IMR-90 (cell line): Measurements from ENCODE around the gene RASL10A. TPM values are rescaled to one million over a fixed set of nuclear protein-coding genes. Genes with fewer than 3 reads are reported as not detected.

Experiments used
- ATAC-seq: fragments of 200-7000 bp; cut with Tn5 transposase; 2 replicates; pipeline ENCODE4 v1.9.1; 2020; ENCODE audit warnings: low read depth, mild to moderate bottlenecking, moderate library complexity
- BruUV-seq: library from RNA; stranded (reverse); fragments of 400-500 nt; replicated peaks from 2 replicates; lab custom pipeline; 2021; lab: Mats Ljungman, UMichigan
- CTCF ChIA-PET: fragments of 300-600 bp; formaldehyde crosslinking; extraction: SDS; loops from one replicate; lab custom pipeline; 2021; ENCODE audit warnings: antibody characterized with exemption; lab: Yijun Ruan, JAX
- POLR2A ChIA-PET: fragments of 300-600 bp; sonication (Branson Sonifier 250); formaldehyde crosslinking; loops from one replicate; lab custom pipeline; 2022; ENCODE audit warnings: antibody characterized with exemption; ENCODE audit not compliant: unreplicated experiment; lab: Charles Lee
- DNase-seq: peaks from one replicate; pipeline ENCODE4 v3.0.0; 2013
- H2AFZ ChIP-seq: replicated peaks from 2 replicates; pipeline ENCODE3; 2013; ENCODE audit warnings: low read length, mild to moderate bottlenecking; ENCODE audit not compliant: poor library complexity
- H2AK5ac ChIP-seq: 2 replicates; pipeline ENCODE4 v1.6.1; 2013; ENCODE audit warnings: low read depth, low read length, inconsistent platforms
- H2AK9ac ChIP-seq: replicated peaks from 2 replicates; pipeline ENCODE3; 2013; ENCODE audit warnings: mild to moderate bottlenecking, low read depth, low read length, moderate library complexity; ENCODE audit not compliant: poor library complexity
- H2BK120ac ChIP-seq: 2 replicates; pipeline ENCODE4 v1.6.1; 2013; ENCODE audit warnings: low read depth, low read length, inconsistent platforms
- H2BK15ac ChIP-seq: 3 replicates; pipeline ENCODE4 v1.6.1; 2013; ENCODE audit warnings: low read depth, low read length, inconsistent platforms
- H2BK20ac ChIP-seq: 2 replicates; pipeline ENCODE4 v1.6.1; 2013; ENCODE audit warnings: low read depth, mild to moderate bottlenecking, inconsistent platforms, low read length, moderate library complexity
- H2BK5ac ChIP-seq: 2 replicates; pipeline ENCODE4 v1.6.1; 2013; ENCODE audit warnings: mild to moderate bottlenecking, low read depth, low read length, inconsistent platforms; ENCODE audit not compliant: poor library complexity, severe bottlenecking
- H3K14ac ChIP-seq: replicated peaks from 2 replicates; pipeline ENCODE4 v1.6.1; 2013; ENCODE audit warnings: low read depth, low read length, inconsistent platforms
- H3K18ac ChIP-seq: 2 replicates; pipeline ENCODE4 v1.6.1; 2013; ENCODE audit warnings: low read depth, low read length, control low read depth
- H3K23ac ChIP-seq: 2 replicates; pipeline ENCODE4 v1.6.1; 2013; ENCODE audit warnings: low read depth, low read length, inconsistent platforms
- H3K27ac ChIP-seq: 2 replicates; pipeline ENCODE4 v1.5.1; 2013; ENCODE audit warnings: mild to moderate bottlenecking, control low read depth, low read length; ENCODE audit not compliant: insufficient read depth
- H3K27me3 ChIP-seq: 2 replicates; pipeline ENCODE4 v1.6.1; 2013; ENCODE audit warnings: low read length; ENCODE audit not compliant: control insufficient read depth, insufficient read depth
- H3K36me3 ChIP-seq: 2 replicates; pipeline ENCODE4 v1.6.1; 2013; ENCODE audit warnings: low read length, mixed read lengths; ENCODE audit not compliant: control insufficient read depth, insufficient read depth
- H3K4ac ChIP-seq: 2 replicates; pipeline ENCODE4 v1.6.1; 2013; ENCODE audit warnings: low read depth, low read length, inconsistent platforms
- H3K4me1 ChIP-seq: 2 replicates; pipeline ENCODE4 v1.6.1; 2013; ENCODE audit warnings: low read length, mixed read lengths; ENCODE audit not compliant: control insufficient read depth, insufficient read depth
- H3K4me2 ChIP-seq: 2 replicates; pipeline ENCODE4 v1.6.1; 2013; ENCODE audit warnings: low read depth, mild to moderate bottlenecking, control low read depth, low read length, moderate library complexity
- H3K4me3 ChIP-seq: 2 replicates; pipeline ENCODE4 v1.5.1; 2013; ENCODE audit warnings: low read depth, mild to moderate bottlenecking, control low read depth, low read length, moderate library complexity; ENCODE audit not compliant: insufficient read depth
- H3K56ac ChIP-seq: 2 replicates; pipeline ENCODE4 v1.6.1; 2013; ENCODE audit warnings: low read length, inconsistent platforms; ENCODE audit not compliant: insufficient read depth; ENCODE audit errors: extremely low read depth
- H3K79me1 ChIP-seq, 2 experiments: 2 replicates each; pipeline ENCODE4 v1.6.1; 2013; ENCODE audit warnings: low read length in 2 of 2, inconsistent platforms in 1 of 2, low read depth in 1 of 2
- H3K9ac ChIP-seq: 2 replicates; pipeline ENCODE4 v1.6.1; 2013; ENCODE audit warnings: low read depth, low read length, control low read depth
- H3K9me1 ChIP-seq: 2 replicates; pipeline ENCODE4 v1.6.1; 2013; ENCODE audit warnings: low read length, inconsistent platforms; ENCODE audit not compliant: insufficient read depth
- H3K9me3 ChIP-seq: 2 replicates; pipeline ENCODE4 v1.6.1; 2013; ENCODE audit warnings: low read length; ENCODE audit not compliant: control insufficient read depth, insufficient read depth
- H4K20me1 ChIP-seq: 2 replicates; pipeline ENCODE4 v1.6.1; 2013; ENCODE audit warnings: low read length, inconsistent platforms; ENCODE audit not compliant: insufficient read depth
- H4K5ac ChIP-seq: 2 replicates; pipeline ENCODE4 v1.6.1; 2013; ENCODE audit warnings: mild to moderate bottlenecking, low read depth, low read length, control low read depth
- H4K8ac ChIP-seq, 2 experiments: 2 replicates each; pipeline ENCODE4 v1.6.1; 2013; ENCODE audit warnings: low read depth in 2 of 2, low read length in 2 of 2, control low read depth in 1 of 2, inconsistent platforms in 1 of 2
- H4K91ac ChIP-seq: 2 replicates; pipeline ENCODE4 v1.6.1; 2013; ENCODE audit warnings: low read depth, low read length, inconsistent platforms; ENCODE audit not compliant: insufficient read depth
- BHLHE40 ChIP-seq: fragments of 150-350 bp; IDR thresholded peaks from 2 replicates; pipeline ENCODE4 v1.6.1; 2016; ENCODE audit warnings: mild to moderate bottlenecking, low read depth, low read length
- CEBPB ChIP-seq: IDR thresholded peaks from 2 replicates; pipeline ENCODE4 v1.6.1; 2012; ENCODE audit warnings: low read depth, low read length, improper control_type of control experiment
- CHD1 ChIP-seq: IDR thresholded peaks from 2 replicates; pipeline ENCODE4 v1.6.1; 2012; ENCODE audit warnings: low read depth, low read length, improper control_type of control experiment
- CTCF ChIP-seq: conservative IDR thresholded peaks from 2 replicates; pipeline ENCODE4 v1.5.1; 2012; ENCODE audit warnings: mild to moderate bottlenecking, low read depth, low read length, improper control_type of control experiment
- FOS ChIP-seq: fragments of 150-350 bp; IDR thresholded peaks from 2 replicates; pipeline ENCODE4 v1.6.1; 2016; ENCODE audit warnings: low read depth, low read length
- MAFK ChIP-seq: IDR thresholded peaks from 2 replicates; pipeline ENCODE4 v1.6.1; 2012; ENCODE audit warnings: low read depth, low read length, improper control_type of control experiment
- MAZ ChIP-seq: IDR thresholded peaks from 2 replicates; pipeline ENCODE4 v1.6.1; 2012; ENCODE audit warnings: low read depth, mild to moderate bottlenecking, low read length, improper control_type of control experiment, moderate library complexity, borderline replicate concordance
- MXI1 ChIP-seq: IDR thresholded peaks from 2 replicates; pipeline ENCODE4 v1.6.1; 2012; ENCODE audit warnings: low read depth, mild to moderate bottlenecking, low read length, moderate library complexity, borderline replicate concordance
- NFE2L2 ChIP-seq: fragments of 150-350 bp; IDR thresholded peaks from 2 replicates; pipeline ENCODE4 v1.6.1; 2016; ENCODE audit warnings: low read depth, mild to moderate bottlenecking, low read length
- POLR2A ChIP-seq: IDR thresholded peaks from 2 replicates; pipeline ENCODE4 v1.6.1; 2012; ENCODE audit warnings: mild to moderate bottlenecking, low read depth, low read length
- RAD21 ChIP-seq: IDR thresholded peaks from 2 replicates; pipeline ENCODE4 v1.6.1; 2012; ENCODE audit warnings: low read length, improper control_type of control experiment
- RCOR1 ChIP-seq: IDR thresholded peaks from 2 replicates; pipeline ENCODE4 v1.6.1; 2012; ENCODE audit warnings: mild to moderate bottlenecking, low read length, improper control_type of control experiment; ENCODE audit not compliant: insufficient replicate concordance
- RFX5 ChIP-seq: IDR thresholded peaks from 2 replicates; pipeline ENCODE4 v1.8.0; 2012; ENCODE audit warnings: low read depth, mild to moderate bottlenecking, low read length, moderate library complexity
- SMC3 ChIP-seq: fragments of 150-350 bp; IDR thresholded peaks from 2 replicates; pipeline ENCODE4 v1.6.1; 2016; ENCODE audit warnings: low read depth, mild to moderate bottlenecking, antibody characterized with exemption, low read length, moderate library complexity
- WGBS, 2 experiments: methylation state at CpG; one replicate each; pipeline versions ENCODE4 v1.1.5 to v1.1.7; 2013; ENCODE audit warnings: missing lambda C conversion rate in 2 of 2; ENCODE audit not compliant: insufficient read length in 1 of 2; ENCODE audit errors: extremely low coverage in 2 of 2; 5-methylcytosine and 5-hydroxymethylcytosine counted together
- dilution Hi-C: fragments of 300-500 bp; cut with HindIII; formaldehyde crosslinking; loops from one replicate; pipeline ENCODE4 v1.14.3; 2018; ENCODE audit warnings: low sequenced_read_pairs; ENCODE audit not compliant: unreplicated experiment
- in situ Hi-C: fragments of 300-500 bp; cut with MboI; formaldehyde crosslinking; loops from 3 replicates; pipeline ENCODE4 v1.14.3; 2019; ENCODE audit warnings: low sequenced_read_pairs, inconsistent platforms, mixed read lengths
- intact Hi-C: fragments of 100-400 bp; cut with micrococcal nuclease; formaldehyde crosslinking; loops from 2 replicates; pipeline ENCODE4 v1.10.0; 2022
- polyA plus RNA-seq, 3 experiments: library from polyadenylated mRNA; depleted of rRNA; stranded (reverse); fragments of >200 nt; gene quantifications; 2 replicates each; pipeline ENCODE4 v1.2.3, GENCODE V29; 2012; ENCODE audit warnings: low replicate concordance in 1 of 3
- total RNA-seq: library from RNA; depleted of rRNA; stranded (reverse); fragments of >200 nt; gene quantifications from 2 replicates; pipeline ENCODE4 v1.2.3, GENCODE V29; 2012
- TF ChIP-seq, protein P1 (sequence below): fragments of 150-350 bp; IDR thresholded peaks from 2 replicates; pipeline ENCODE4 v1.6.1; 2016; ENCODE audit warnings: low read depth, mild to moderate bottlenecking, low read length, moderate library complexity, borderline replicate concordance
- TF ChIP-seq, protein P2 (sequence below): fragments of 150-350 bp; IDR thresholded peaks from 2 replicates; pipeline ENCODE4 v1.6.1; 2017; ENCODE audit warnings: mild to moderate bottlenecking, antibody characterized with exemption, low read length, low read depth

The RASL10A gene
- total and polyA plus RNA-seq, 2 of the 4 experiments (the other 2 are of a cell fraction) = 0.26 TPM; not detected in 1

GRCh38 chr22:29288837-29289236 lies 26.7 kb downstream of the RASL10A start:
- Histone ChIP-seq H3K36me3 (peaks cover 62% of the 10 kb centered on the region), H2BK20ac (no peak overlapping the region), H3K9ac (no peak overlapping the region), H3K9me1 (no peaks in the 10 kb centered on the region; the same call in 1 of the 2 replicates), H3K4me3 (no peak overlapping the region), H4K20me1 (peaks cover 65% of the 10 kb centered on the region), H2AK9ac (no peak overlapping the region), H3K79me1 (peaks cover 40 to 53% of the 10 kb centered on the region in 2 experiments), H3K56ac (no peak overlapping the region), H4K91ac (no peak overlapping the region), H3K14ac (no peak overlapping the region), H3K9me3 (no peaks in the 10 kb centered on the region), H2BK5ac (no peak overlapping the region), H3K23ac (no peak overlapping the region), H4K8ac (no peak overlapping the region), H3K4me1 (no peaks in the 10 kb centered on the region), H3K4me2 (no peak overlapping the region), H2AK5ac (no peak overlapping the region), H2BK15ac (no peak overlapping the region), H2AFZ (no peak overlapping the region), H2BK120ac (no peak overlapping the region), H3K27ac (no peak overlapping the region), H4K5ac (no peak overlapping the region), H3K18ac (no peak overlapping the region), H3K27me3 (no peaks in the 10 kb centered on the region), H3K4ac (no peak overlapping the region)
- ATAC-seq = no peak
- TF ChIP-seq POLR2A = no peak
- no peak for TF ChIP-seq MAZ
- TF ChIP-seq, protein P1, sequence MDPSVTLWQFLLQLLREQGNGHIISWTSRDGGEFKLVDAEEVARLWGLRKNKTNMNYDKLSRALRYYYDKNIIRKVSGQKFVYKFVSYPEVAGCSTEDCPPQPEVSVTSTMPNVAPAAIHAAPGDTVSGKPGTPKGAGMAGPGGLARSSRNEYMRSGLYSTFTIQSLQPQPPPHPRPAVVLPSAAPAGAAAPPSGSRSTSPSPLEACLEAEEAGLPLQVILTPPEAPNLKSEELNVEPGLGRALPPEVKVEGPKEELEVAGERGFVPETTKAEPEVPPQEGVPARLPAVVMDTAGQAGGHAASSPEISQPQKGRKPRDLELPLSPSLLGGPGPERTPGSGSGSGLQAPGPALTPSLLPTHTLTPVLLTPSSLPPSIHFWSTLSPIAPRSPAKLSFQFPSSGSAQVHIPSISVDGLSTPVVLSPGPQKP = no peak
- no peak for TF ChIP-seq MAFK
- no peak for TF ChIP-seq RAD21
- TF ChIP-seq NFE2L2 = no peak
- no peak for TF ChIP-seq FOS
- TF ChIP-seq CTCF = no peak
- no peak for TF ChIP-seq CHD1
- no peak for TF ChIP-seq SMC3
- TF ChIP-seq RFX5 = no peak
- TF ChIP-seq, protein P2, sequence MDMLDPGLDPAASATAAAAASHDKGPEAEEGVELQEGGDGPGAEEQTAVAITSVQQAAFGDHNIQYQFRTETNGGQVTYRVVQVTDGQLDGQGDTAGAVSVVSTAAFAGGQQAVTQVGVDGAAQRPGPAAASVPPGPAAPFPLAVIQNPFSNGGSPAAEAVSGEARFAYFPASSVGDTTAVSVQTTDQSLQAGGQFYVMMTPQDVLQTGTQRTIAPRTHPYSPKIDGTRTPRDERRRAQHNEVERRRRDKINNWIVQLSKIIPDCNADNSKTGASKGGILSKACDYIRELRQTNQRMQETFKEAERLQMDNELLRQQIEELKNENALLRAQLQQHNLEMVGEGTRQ = no peak
- no peak for TF ChIP-seq BHLHE40
- no peak for TF ChIP-seq MXI1
- no peak for TF ChIP-seq RCOR1
- TF ChIP-seq CEBPB = no peak
- DNase-seq = no peak
- ChIA-PET POLR2A (no interaction called here), CTCF (no interaction called here)
- intact Hi-C loops = loop anchor here (2.0 kb wide), 1 partner anchor 14 kb away; no protein-coding TSS in a partner anchor
- WGBS, 2 experiments = no CpG with 5 or more reads among the region's 2 CpGs
- TSS peak; percentile 28 for BruUV-seq
- dilution Hi-C loops = no loop called here
- in situ Hi-C loops = no loop called here
